SKM-1 treated with dmso at 0.1 percent for 144 hours (cell line): ENCODE results near the gene SEC14L5.
A peak's percentile ranks its signal among the peaks of the same experiment; 100 is the strongest.
"Not testable (repeated sequence)": the region's sequence is repeated elsewhere in the genome, so short reads cannot be mapped to it uniquely, and the experiment has no call there.

Source experiments
- DNase-seq: peaks from one replicate; lab custom pipeline; 2025; ENCODE audit not compliant: unreplicated experiment; lab: John Stamatoyannopoulos, UW

The SEC14L5 gene

DNA sequence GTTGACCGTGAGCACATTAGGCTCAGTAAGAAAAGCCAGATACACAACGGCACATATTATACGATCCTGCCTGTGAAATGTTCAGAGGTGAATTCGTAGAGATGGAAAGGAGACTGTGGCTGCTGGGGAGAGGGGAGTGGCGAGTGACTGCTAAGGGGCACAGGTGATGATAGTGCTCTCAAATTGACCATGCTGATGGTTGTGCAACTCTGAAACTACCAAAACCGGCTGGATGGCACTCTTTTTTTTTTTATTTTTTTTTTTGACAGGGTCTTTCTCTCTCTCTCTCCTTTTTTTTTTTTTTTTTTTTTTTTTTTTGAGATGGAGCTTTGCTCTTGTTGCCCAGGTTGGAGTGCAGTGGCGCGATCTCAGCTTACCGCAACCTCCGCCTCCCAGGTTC is 8.1 kb upstream of the SEC14L5 start:
- DNase-seq, result no peak

GRCh38 chr16:4951583-4951982 is 6.5 kb upstream of the SEC14L5 start:
- not testable (repeated sequence) for DNase-seq

DNA sequence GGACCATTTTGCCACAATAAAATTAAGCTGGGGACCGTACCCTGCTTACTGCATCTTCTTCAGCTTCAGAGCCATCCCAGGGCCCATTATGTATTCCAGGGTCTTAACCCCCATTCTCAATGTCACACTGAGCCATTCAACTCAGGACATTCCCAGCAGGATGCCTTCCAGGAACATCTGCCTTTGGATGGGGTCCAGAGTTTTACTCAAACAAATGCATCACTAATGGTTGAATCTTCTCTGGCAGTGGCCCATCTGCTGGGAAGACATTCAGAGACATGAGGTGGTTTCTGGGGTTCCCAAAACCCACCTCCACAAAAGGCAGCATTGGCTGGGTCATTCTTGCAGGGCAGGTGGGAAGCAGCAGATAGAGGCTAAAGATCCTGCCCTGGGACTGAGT is 3.4 kb upstream of the SEC14L5 start:
- no peak for DNase-seq

DNA sequence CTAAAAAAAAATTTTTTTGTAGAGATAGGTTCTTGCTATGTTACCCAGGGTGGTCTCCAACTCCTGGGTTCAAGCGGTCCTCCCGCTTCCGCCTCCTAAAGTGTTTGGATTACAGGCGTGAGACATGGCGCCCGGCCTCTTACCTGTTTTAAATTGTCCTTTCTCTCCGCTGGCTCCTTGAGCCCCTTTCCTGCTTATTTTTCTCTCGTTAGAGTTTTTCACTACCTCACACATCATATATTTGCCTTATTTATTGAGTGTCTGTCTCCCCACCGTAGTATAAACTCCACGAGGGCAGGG is 760 bp upstream of the SEC14L5 start:
- DNase-seq, result no peak

DNA sequence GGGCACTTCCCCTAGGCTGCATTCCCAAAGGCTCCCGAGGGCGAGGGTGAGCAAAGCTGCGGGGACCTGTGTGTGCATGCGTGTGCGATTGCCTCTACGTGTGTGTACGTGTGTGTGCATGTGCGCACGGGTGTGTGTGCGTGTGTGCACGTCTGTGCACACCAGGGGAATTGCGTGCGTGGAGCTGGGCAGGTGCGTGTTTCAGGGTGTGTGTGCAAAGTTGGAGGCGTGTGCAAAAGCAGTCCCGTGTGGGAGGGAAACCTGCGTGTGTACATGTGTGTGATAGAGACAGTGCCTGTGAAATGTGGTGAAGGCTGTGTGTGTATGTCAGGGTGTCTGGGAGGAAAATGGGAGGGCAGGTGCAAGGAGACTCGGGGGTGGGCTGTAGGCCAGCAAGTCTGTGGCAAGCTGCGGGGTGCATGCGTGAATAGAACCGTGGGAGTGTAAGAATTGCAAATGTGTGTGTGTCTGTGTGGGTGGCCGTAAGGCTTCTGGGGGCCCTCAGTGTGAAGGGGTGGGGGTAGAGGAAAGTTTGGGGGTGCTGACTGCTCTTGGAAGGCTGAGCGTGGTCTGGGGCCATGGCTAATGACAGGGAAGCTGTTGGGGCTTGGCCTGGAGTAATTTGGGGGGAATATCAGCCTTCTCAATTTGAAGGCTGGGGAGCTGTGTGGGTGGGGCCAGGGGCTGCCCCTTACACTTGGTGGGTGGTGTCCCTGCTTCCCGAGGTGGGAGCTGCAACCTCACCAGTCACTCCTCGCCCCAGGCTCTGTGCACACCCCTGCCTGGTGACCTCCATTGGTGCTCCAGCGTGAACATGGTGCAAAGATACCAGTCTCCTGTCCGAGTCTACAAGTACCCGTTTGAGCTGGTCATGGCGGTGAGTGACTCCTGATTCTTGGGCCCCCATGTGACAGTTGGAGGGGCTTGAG is 644 bp downstream of the SEC14L5 start:
- no peak for DNase-seq

- no peak for DNase-seq
Measured at GRCh38 chr16:4960579-4960978, 2.4 kb downstream of the SEC14L5 start.

DNA sequence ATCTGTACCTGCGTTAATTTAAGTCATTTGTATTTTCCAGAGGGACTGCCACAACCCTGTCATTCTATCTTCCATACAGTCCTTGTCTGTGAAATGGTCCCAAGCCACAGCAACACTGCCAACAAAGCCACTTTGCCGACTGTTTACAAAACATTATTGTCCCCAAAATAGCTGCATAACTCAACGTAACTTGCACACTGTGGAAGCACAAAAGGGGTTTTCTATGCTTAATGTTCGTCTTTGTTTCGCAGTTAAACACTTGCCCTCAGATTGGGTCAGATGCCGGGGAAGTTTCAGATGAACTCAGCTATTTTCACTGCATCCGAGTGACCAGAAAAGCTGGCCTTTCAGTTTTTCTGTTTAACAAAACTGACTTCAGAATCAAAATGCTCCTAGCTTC is 4.6 kb downstream of the SEC14L5 start:
- DNase-seq, result no peak

GRCh38 chr16:4963527-4963926 is 5.4 kb downstream of the SEC14L5 start:
- not testable (repeated sequence) for DNase-seq

DNA sequence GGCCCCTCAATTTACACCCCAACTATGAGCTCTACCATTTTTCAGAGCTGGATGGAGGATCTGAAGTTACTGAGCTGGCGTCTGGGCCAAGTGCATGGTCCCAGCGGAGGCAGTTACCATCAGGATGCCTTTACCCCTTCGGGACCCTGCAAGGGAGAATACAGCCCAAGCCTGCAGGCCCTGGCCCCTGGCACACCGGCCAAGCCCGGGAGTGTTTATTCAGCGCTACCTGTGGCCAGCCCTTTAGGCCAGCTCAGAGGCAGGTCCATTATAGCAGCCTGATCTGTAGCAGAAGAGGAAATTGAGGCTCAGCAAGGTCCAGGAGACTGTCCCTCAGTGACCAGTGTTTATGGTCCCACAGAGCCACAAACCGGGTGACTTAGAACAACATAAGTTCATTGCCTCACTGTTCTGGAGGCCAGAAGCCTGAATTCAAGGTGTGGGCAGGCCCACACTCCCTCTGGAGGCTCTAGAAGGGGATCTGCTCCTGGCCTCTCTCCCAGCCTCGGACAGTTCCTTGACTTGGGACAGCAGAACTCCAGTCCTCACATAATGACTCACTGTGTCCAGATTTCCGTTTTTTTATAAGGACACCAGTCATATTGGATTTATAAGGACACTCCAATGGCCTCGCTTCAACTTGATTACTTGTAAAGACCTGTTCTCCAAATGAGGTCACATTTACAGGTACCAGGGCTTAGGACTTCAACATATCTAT is 8.8 kb downstream of the SEC14L5 start:
- DNase-seq, result no peak

- DNase-seq, result not testable (repeated sequence)
Measured at GRCh38 chr16:4968278-4968677, 10.1 kb downstream of the SEC14L5 start.

DNA sequence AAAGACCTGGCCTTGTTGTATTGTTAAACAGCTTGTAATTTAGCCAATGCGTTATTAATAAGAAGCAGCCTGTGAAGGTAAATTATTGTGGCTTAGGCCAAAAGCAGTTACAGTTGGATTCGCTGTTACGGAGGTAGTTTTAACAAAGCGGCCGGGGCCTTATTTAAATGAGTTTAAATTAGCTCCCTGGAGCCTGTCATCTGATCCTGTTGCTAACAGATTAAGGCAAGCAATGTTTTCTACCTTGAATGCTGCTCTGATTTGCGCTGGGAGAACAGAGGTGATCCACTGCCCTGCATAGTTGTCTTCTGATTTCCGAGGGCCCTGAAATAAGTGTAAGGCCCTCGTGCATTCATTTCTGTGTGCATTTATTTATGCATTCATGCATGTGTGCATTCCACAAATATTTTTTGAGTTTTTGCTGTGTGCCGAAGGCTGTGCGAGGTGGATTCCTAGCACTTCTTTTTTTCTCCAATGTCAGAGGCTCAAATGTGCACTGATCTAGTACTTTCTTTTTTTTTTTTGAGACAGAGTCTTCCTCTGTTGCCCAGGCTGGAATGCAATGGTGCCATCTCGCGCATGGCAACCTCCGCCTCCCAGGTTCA is 10.9 kb downstream of the SEC14L5 start:
- no peak for DNase-seq

- DNase-seq, result no peak
Measured at GRCh38 chr16:4970010-4970409, 11.9 kb downstream of the SEC14L5 start.

DNA sequence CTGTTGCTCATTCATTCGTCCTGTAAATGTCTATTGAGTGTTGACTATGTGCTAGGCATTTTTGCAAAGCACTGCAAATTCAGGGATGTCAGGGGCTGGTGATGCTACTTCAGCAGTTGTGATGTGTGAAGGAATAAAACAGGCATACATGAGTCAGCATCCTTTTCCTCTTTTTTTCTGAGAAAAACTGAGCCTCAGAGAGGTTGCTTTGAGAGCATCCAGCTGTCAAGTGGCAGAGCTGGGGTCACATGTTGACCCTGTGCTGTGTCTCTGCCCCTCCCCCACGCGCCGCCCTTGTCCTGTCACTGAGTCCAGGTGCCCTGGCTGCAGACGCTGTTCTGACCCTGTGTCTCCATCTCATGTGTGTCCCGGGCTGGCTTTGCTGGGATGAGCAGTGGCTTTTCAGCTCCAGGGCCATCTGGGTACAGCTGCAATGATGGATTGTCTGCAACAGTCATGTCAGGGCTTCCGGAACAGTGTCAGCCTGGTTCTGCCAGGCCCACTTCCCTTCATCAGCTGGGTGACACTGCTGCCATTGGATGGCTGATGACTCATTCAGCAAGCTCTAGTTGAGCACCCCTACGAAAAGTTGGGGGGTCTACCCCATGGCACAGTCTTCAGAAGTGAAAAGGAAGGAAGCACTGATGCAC is 14.9 kb downstream of the SEC14L5 start:
- no peak for DNase-seq

- DNase-seq, result peak; percentile 85
Measured at GRCh38 chr16:4976079-4976478, 17.9 kb downstream of the SEC14L5 start.

GRCh38 chr16:4976611-4977145 is 18.5 kb downstream of the SEC14L5 start:
- DNase-seq, result no peak

DNA sequence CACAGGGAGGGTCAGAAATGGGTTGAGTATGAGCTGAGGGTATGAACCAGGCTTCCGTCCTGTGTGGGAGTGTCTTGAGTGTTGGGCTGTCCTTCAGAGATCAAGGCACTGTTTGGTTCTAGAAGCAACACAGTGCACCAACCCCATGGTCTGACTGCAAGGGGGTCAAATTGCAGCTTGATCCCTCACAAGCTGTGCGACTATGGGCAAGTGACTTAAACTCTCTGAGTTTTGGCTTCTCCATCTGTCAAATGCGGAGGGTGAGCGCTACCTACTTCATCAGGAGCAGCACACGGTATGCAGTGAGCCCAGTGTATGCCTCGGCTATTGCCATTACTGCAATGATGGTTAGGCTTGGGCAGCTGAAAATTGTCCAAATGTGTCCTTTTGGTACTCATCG is 21.0 kb downstream of the SEC14L5 start:
- DNase-seq, result no peak

GRCh38 chr16:4979736-4980660 is 21.9 kb downstream of the SEC14L5 start:
- no peak for DNase-seq

DNA sequence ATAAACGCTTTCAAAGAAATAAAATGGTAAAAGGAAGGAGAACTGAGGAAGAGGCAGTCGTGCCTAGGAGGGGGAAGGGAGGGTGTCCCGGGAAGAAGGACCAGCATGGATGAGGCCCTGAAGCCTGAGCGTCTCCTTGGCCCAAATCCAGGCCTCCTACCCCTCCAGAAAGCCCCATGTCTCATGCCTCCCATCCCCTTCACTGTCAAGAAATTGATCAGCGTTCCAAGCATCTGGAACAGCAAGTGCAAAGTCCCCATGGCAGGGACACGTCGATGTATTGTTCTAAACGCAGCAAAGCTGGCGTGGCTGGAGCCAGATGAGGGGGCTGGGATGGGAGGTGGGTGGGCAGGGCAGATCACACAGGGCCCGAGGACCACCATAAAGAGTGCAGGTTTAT is 22.6 kb downstream of the SEC14L5 start:
- no peak for DNase-seq

- DNase-seq, result no peak
Measured at GRCh38 chr16:4981473-4981872, 23.3 kb downstream of the SEC14L5 start.
